Right hindlimb (tissue), 1 donor: ENCODE results near the gene COASY.
A peak's percentile ranks its signal among the peaks of the same experiment; 100 is the strongest.

ENCODE experiments used
- DNase-seq: peaks from one replicate; pipeline ENCODE4 v3.0.0-alpha.2; 2018

The COASY gene

DNA sequence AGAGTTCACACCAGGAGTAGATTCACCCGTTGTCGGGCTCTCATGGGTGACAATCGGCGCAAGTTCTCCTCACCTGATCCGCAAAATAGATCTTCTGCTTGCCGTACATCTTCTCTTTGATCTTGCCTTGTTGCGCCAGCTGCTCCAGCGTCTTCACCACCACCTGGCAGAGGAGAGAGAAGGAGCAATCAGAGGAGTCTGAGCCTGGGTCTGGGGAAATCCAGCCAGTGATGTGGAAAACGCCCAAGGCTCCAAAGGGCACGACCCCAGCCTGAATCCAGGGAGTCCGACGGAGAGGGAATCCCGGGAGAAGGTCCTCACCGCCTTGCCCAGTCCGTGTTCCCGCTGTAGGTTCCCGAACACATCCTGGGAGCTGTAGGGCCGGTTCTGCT is 15.2 kb downstream of the COASY start:
- DNase-seq: no peak

DNA sequence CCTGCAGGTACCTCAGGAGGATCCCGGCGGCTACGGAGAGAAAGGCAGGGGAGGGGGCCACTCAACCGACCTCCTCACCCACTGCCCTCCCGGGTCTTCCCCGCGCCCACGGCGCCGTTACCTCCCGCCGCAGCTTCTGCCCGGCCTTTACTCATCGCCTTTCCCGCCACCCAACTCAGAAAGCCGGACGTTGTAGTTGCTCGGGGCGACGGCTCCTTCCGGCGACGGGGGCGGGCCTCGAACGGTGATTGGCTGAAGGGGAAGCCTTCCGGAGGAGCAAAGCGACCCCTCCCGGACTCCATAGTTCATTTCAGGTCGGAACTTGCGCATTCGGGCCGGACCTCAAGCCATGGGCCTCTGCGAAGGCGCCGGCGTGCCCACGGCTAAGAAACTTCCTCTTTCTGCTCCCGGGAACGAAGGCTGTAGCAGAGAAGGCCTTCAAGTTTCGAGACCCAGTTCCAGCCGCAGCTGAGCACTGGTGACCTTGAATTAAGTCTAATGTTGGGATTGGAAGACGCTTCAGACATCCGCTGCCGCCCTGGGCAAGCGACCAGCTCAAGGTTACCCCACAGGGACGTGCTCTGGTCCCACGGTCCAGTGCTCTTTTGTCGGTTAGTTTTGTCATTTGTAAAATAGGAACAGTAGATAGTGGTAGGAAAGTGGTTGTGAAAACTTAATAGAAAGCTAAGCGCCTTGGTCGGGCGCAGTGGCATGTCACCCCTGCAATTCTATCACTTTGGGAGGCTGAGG is 15.8 kb downstream of the COASY start, which contains the start of gene PSMC3IP:
Gene PSMC3IP (minus strand): TSS at position 198 of the 750 bp plus-strand sequence. CDS start 43 bp downstream, at position 155.
- peak; percentile 97 for DNase-seq

GRCh38 chr17:42578282-42578869 is 16.4 kb downstream of the COASY start:
- DNase-seq: peak; percentile 81

DNA sequence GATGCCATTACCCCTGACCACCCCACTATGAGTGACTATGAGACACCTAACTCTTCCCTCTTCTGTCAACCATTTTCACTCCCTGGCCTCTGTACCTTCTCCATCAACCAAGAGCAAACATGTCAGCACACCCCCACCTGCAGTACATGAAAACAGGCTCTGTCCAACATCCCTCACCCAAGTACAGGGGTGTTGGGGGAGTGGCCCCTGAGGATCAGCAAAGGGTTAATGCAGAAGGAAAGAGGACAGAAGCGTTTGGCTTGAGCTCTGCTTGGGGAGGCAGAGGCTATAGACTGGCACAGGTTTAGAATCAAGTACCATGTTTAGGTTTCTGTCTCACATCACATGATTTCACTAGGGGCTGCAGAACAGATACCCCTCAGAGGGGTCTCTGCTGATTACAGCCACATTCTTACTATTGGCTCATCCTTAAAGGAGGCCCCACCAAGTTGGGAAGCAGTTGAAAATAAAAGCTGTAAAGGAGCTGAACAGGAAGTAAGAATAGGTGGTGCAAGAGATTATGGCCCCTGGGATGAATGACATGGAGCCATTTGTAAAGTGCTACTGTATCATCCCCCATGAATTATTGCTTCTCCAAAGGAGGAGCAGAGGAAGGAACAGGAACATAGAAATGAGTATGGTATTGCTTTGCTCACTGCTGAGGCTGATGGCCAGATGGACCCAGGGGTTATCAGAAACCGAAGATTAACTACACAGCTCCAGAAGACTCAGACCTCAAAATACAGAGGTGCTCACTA is 18.0 kb downstream of the COASY start:
- DNase-seq: no peak

- no peak for DNase-seq
These were observed 19.9 kb downstream of the COASY start for GRCh38 chr17:42581744-42582270.

GRCh38 chr17:42584880-42585279 is 22.9 kb downstream of the COASY start:
- no peak for DNase-seq

DNA sequence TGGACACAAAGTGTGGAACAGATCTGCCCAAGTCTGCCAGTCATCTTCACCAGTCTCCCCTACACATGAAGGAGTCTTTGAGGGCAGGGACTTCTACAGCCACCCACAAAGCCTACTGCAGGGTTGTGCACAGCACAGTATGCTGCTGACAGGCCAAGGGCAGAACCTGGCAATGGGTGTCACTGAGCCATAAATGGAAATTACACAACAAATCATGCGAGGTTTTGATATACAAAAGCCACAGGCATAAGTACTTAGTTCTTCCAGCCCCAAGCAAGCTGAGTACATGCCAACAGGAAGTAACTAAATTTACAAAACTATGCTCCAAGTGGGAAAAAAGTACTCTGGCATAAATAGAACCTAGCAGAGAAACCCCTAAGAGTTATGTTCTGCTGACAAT is 23.4 kb downstream of the COASY start:
- no peak for DNase-seq

DNA sequence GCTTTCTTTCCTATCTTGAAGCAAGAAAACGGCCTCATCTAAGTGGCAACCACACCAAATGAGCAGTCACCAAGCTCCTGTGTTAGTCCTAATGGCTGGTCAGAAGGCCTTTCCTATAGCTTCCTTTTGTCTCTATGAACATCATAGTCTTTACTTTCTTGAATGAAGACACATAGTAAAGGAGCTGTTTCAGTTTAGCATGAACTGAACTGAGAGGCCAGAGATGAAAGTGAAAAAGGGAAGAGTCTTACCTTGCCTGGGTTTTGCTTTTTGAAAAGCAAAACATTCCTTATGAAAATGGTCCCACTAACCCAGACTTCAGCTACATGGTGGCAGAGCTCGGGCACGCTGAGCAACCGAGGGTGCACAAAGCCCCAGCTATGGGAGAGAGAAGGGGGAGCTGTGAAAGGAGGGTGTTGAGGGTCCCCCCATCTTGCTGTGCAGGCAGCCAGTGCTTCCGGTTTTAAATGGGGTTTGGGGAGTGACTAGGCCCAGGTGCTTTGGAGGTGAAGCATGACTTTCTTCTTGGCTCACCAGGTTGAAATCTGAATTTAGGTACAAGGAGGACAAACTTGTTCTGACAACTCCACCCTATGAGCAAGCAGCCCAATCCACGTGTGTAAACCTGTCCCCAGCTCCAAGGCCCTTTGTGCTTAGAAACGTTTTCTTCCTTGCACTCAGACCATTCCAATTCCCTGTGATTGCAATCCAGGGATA is 24.7 kb downstream of the COASY start:
- DNase-seq: no peak

DNA sequence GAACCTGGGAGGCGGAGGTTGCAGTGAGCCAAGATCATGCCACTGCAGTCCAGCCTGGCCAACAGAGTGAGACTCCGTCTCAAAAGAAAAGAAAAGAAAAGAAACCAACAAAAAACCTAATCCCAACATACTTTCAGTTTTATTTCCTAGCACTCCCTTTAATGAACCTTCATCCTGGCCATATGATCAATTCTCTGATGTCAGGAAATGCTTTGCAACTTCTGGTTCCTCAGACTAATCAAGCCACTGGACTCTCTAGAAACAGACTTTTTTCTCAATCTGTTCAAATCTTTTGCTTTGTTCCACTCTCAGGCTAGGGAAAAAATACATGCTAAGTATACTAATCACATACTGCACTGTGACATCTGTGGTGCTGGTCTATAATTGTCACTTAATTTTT is 28.9 kb downstream of the COASY start:
- DNase-seq: no peak

DNA sequence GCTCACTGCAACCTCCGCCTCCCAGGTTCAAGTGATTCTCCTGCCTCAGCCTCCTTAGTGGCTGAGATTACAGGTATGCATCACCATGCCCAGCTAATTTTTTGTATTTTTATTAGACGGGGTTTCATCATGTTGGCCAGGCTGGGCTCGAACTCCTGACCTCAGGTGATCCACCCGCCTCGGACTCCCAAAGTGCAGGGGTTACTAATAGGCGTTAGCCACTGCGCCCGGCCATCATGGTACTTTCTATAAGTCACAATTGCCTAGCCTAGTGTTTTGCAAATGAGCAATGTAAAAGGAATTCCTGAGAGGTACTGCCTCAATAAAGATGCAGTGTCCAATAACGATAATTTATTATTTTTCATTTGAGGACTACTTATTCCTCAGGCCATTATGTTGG is 29.5 kb downstream of the COASY start:
- DNase-seq: no peak

- no peak for DNase-seq
These were observed 34.4 kb downstream of the COASY start for GRCh38 chr17:42596386-42596785.

GRCh38 chr17:42598905-42599304 is 37.0 kb downstream of the COASY start:
- DNase-seq: no peak

- no peak for DNase-seq
These were observed 41.4 kb downstream of the COASY start for GRCh38 chr17:42603318-42603717.

DNA sequence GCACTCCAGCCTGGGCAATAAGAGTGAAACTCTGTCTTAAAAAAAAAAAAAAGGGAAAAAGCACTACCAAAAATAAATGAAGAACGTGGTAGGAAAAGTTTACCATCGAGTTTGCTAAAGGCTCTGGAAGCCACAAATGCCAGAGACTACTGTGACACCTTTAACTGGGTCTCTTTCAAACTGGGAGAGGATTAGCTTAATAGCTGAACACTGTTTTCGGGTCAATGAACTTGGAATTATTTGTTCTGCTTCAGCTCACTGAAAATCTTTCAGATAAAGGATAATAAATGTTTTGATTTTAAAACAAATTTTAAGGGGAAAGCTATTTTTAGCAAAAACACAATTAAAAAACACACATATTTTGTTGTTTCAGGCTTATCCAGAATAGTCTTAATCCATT is 45.8 kb downstream of the COASY start:
- no peak for DNase-seq

GRCh38 chr17:42608305-42609181 is 46.6 kb downstream of the COASY start:
- no peak for DNase-seq

DNA sequence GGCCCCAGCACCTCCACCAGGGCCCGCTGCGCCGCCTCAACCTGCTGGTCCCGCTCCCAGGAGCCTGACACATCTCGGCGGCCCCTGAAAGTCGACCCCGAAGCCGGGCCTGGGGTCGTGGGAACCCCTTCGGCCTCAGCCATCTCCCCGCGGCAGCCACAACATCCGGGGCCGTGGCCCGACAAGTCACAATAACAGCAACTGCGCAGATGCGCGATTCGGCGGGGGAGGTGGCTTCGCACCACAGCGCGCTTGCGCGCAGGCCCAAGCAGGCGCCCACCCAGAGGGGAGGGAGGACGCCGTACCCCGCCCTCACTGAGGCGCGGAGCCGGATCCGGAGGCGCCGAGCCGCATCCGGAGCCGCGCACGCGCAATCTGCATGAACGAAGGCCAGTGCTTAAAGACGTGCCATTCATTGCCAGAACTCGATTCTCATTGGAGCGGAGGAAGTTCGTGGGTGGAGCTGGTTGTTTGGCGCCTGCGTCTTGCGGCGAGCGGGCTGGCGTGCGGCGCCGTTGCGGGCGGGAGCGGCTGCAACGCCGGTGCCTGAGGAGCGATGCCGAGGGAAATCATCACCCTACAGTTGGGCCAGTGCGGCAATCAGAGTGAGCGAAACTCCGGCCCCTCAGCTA is 47.4 kb downstream of the COASY start, which contains the start of the genes RETREG3 and TUBG1:
Gene RETREG3 (minus strand): TSS at position 193 of the 632 bp plus-strand sequence. CDS start 50 bp downstream, at position 143.
Gene TUBG1 (plus strand): TSS at position 502 of the 632 bp plus-strand sequence. CDS start 55 bp downstream, at position 557.
- peak; percentile 99 for DNase-seq

DNA sequence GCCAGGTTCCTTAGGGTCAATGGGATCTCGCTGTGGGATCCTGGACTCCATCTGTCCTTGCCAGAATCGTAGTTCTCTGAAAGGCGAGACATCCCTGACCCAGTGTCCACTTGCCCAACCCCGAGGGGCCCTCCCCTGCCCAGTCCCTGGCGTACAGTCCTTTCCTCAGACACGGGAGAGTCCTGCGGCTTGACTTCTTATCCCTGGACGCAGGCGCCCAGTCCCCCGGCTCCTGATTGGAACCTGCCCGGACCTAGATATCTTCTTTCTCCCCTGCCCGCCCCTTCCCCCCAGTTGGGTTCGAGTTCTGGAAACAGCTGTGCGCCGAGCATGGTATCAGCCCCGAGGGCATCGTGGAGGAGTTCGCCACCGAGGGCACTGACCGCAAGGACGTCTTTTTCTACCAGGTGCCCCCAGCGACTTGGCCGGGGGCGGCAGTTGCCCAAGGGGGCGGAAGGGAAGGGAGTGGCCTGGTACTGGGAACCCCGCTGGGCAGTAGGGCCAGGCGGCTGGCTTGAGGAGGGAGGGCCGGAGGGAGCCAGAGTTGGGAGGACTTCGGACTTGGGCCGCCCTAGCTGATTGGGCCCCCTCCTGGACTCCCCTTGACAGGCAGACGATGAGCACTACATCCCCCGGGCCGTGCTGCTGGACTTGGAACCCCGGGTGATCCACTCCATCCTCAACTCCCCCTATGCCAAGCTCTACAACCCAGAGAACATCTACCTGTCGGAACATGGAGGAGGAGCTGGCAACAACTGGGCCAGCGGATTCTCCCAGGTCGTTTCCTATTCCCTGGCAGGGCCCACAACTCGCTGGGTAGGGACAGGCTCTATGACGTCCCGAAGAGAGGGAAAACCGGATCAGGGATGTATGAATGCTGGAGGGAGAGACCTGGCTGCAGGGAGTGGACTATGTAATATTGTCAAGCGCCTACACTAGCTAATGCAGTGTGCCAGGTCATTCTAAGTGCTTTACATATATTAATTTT is 48.2 kb downstream of the COASY start:
- peak; percentile 60 for DNase-seq

GRCh38 chr17:42612013-42612412 is 50.1 kb downstream of the COASY start:
- DNase-seq: no peak

DNA sequence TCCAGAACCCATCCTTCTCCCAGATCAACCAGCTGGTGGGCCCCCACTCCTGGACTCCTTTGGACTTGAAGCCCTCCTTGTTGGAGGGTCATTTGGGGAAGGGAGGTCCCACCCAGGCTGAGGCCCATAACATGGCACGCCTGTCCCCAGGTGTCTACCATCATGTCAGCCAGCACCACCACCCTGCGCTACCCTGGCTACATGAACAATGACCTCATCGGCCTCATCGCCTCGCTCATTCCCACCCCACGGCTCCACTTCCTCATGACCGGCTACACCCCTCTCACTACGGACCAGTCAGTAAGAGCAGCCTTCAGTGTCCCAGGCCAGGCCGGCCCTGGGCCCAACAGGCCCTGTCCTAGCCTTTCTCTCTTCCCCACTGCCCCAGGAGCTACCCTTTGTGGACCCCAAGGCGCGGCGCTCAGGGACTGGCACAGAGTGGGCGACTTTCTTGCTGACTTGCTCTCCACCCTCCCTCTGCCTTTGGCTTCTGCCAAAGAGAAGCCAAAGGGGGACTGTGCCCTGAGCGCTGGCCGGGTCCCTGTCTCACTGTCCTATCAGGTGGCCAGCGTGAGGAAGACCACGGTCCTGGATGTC is 51.8 kb downstream of the COASY start:
- no peak for DNase-seq
